Mucosa of descending colon (tissue), 3 donors: ENCODE measurements around the gene EXOC6B. TPM values are rescaled to one million over a fixed set of nuclear protein-coding genes. Genes with fewer than 3 reads are reported as not detected.

Experiments
- ATAC-seq: fragments of 200-7000 bp; cut with Tn5 transposase; one replicate; pipeline ENCODE4 v1.9.1; 2020; ENCODE audit warnings: mild to moderate bottlenecking, moderate library complexity
- DNase-seq, 3 donors: peaks; one replicate each; pipeline ENCODE4 v3.0.0-alpha.2; 2020
- H3K36me3 ChIP-seq: fragments of 200-600 bp; one replicate; pipeline ENCODE4 v1.8.0; 2021; ENCODE audit warnings: low read depth, mild to moderate bottlenecking
- H3K4me1 ChIP-seq: fragments of 200-600 bp; one replicate; pipeline ENCODE4 v1.8.0; 2021; ENCODE audit warnings: low read depth, mild to moderate bottlenecking
- H3K4me3 ChIP-seq: fragments of 200-600 bp; one replicate; pipeline ENCODE4 v1.8.0; 2021; ENCODE audit warnings: mild to moderate bottlenecking
- H3K9me3 ChIP-seq: fragments of 200-600 bp; one replicate; pipeline ENCODE4 v1.8.0; 2021; ENCODE audit warnings: mild to moderate bottlenecking
- CTCF ChIP-seq: fragments of 200-600 bp; IDR thresholded peaks from one replicate; pipeline ENCODE4 v1.8.0; 2022; ENCODE audit warnings: antibody characterized with exemption, mild to moderate bottlenecking
- intact Hi-C, 2 donors: fragments of 100-400 bp; cut with DNase I in 1 of 2; cut with micrococcal nuclease in 1 of 2; formaldehyde crosslinking; loops; one replicate each; pipeline versions ENCODE4 v1.11.0 to v1.11.1; 2022; cut with DNase I, micrococcal nuclease
- total RNA-seq, 3 donors: library from RNA; stranded (reverse); fragmentation: NEBNext Ultra II Directional in 2 of 3; extraction: Animal tissue kit (Norgen Biotek cat#: 25700) in 2 of 3; gene quantifications; one replicate each; pipeline versions ENCODE4 v1.2.1 to v1.2.4, GENCODE V29; 2021 to 2023
- donor health status: DM: no; HTN: no; CAD: no; lungs with moderate emphysema.
- donor health status: DM: no; HTN: no; CAD: no.
- donor health status: DM: no; HTN: yes; CAD: no.

EXOC6B gene
- total RNA-seq, 3 donors from 2014 or later: 19.4 to 52.4 (median 28.8) TPM

DNA sequence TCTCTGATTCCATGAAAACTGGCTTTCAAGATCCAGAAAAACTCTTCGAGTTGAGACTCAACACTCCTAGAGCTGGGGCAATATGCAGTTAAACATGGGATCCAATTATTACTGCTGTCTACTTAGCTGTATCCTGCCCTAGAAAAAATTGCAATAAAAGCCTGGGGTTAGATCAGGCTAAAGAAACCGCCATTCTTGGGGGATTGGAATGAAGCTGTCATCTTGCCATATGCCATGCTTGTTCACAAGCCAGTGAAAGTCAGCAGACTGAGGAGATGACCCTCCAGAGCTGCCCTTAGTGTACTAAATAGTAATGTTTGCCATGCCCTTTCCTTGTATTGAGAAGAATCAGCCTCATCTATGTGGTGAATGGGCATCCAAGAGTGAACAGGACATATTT lies 647.3 kb downstream of the EXOC6B start:
- intact Hi-C loops: no loop called here

GRCh38 chr2:72176281-72176680 lies 649.6 kb downstream of the EXOC6B start:
- Histone ChIP-seq H3K4me3 (no peak overlapping the region), H3K4me1 (no peaks in the 10 kb centered on the region), H3K36me3 (no peaks in the 10 kb centered on the region), H3K9me3 (no peaks in the 10 kb centered on the region)
- intact Hi-C loops: no loop called here
- ATAC-seq: no peak
- no peak for TF ChIP-seq CTCF
- no peak for DNase-seq

More for the DNA sequence above, 647.3 kb downstream of the EXOC6B start:
- no peaks in the 10 kb centered on the region for H3K4me1 ChIP-seq
- no peak overlapping the region for H3K4me3 ChIP-seq
- H3K9me3 ChIP-seq: no peaks in the 10 kb centered on the region
- no peak for TF ChIP-seq CTCF
- ATAC-seq (no peak), DNase-seq (no peak)
- H3K36me3 ChIP-seq: no peaks in the 10 kb centered on the region

GRCh38 chr2:72175636-72176035 lies 650.2 kb downstream of the EXOC6B start:
- H3K4me1 ChIP-seq: no peaks in the 10 kb centered on the region
- intact Hi-C loops: no loop called here
- H3K9me3 ChIP-seq: no peaks in the 10 kb centered on the region
- no peak for DNase-seq
- no peak for TF ChIP-seq CTCF
- no peak overlapping the region for H3K4me3 ChIP-seq
- no peak for ATAC-seq
- H3K36me3 ChIP-seq: no peaks in the 10 kb centered on the region

- Histone ChIP-seq H3K4me1 (no peaks in the 10 kb centered on the region), H3K4me3 (no peak overlapping the region), H3K9me3 (no peaks in the 10 kb centered on the region), H3K36me3 (no peaks in the 10 kb centered on the region)
- ATAC-seq (no peak), DNase-seq (no peak)
- intact Hi-C loops: no loop called here
- no peak for TF ChIP-seq CTCF
Measured at GRCh38 chr2:72173640-72174321, 652.1 kb downstream of the EXOC6B start.

GRCh38 chr2:72172478-72172877 lies 653.4 kb downstream of the EXOC6B start:
- Histone ChIP-seq H3K4me3 (no peak overlapping the region), H3K36me3 (no peaks in the 10 kb centered on the region), H3K9me3 (no peaks in the 10 kb centered on the region), H3K4me1 (no peaks in the 10 kb centered on the region)
- DNase-seq (no peak), ATAC-seq (no peak)
- intact Hi-C loops: no loop called here
- TF ChIP-seq CTCF: no peak

- H3K9me3 ChIP-seq: no peaks in the 10 kb centered on the region
- no peak for TF ChIP-seq CTCF
- DNase-seq (no peak), ATAC-seq (no peak)
- intact Hi-C loops: no loop called here
- H3K4me3 ChIP-seq: no peak overlapping the region
- no peaks in the 10 kb centered on the region for H3K36me3 ChIP-seq
- no peaks in the 10 kb centered on the region for H3K4me1 ChIP-seq
Measured at GRCh38 chr2:72166279-72166678, 659.6 kb downstream of the EXOC6B start.
